ENCODE data around the gene ZFYVE21. TPM values are rescaled to one million over a fixed set of nuclear protein-coding genes. Genes with fewer than 3 reads are reported as not detected.

Gene ZFYVE21
- polyA plus RNA-seq, 2 of the 4 experiments (the other 2 are of a cell fraction): 28.7 to 33.0 TPM

GRCh38 chr14:103770500-103770899 is 54.9 kb downstream of the ZFYVE21 start:
- Histone ChIP-seq H3K4me1 (no peaks in the 10 kb centered on the region), H3K4me3 (no peak overlapping the region), H3K9me3 (no peaks in the 10 kb centered on the region), H3K4me2 (no peak overlapping the region), H3K27ac (no peak overlapping the region)
- 93% methylated on average over 2 of the region's 2 CpGs for WGBS (ENCODE audit: missing lambda C conversion rate)
- TF ChIP-seq EHMT2 (IDR thresholded peaks at IDR 0.05; ENCODE audit: low read depth) (no peak), CTCF (IDR thresholded peaks at IDR 0.05) (no peak), ESRRA (IDR thresholded peaks at IDR 0.05; ENCODE audit: borderline replicate concordance, low read length) (no peak), MAX (IDR thresholded peaks at IDR 0.05) (no peak), NPAS2 (CRISPR knock-in tag; IDR thresholded peaks at IDR 0.05; ENCODE audit: borderline replicate concordance) (no peak), POLR2A (IDR thresholded peaks at IDR 0.05; ENCODE audit: low read length) (no peak), HES2 (IDR thresholded peaks at IDR 0.05) (no peak), E2F6 (IDR thresholded peaks at IDR 0.05; ENCODE audit: borderline replicate concordance, low read depth) (no peak), HOXB13 (CRISPR knock-in tag; IDR thresholded peaks at IDR 0.05; ENCODE audit: low read depth) (no peak)
- DNase-seq (ENCODE audit: low read depth in 1 of 2, low spot score in 1 of 2): no peak
- ATAC-seq: no peak
- POLR2A ChIA-PET: no interaction called here
- FAIRE-seq: no peak
- CTCF ChIA-PET: interaction anchor here (1.0 kb wide), 1 partner anchor 36 kb away, joined by 3 read pairs; no protein-coding TSS in a partner anchor

GRCh38 chr14:103770902-103771301 is 55.3 kb downstream of the ZFYVE21 start:
- H3K4me3 ChIP-seq: no peak overlapping the region
- H3K9me3 ChIP-seq: no peaks in the 10 kb centered on the region
- H3K27ac ChIP-seq: no peak overlapping the region
- FAIRE-seq (no peak), ATAC-seq (0 out of 6 replicates have a peak, but pooled peaks of 1 of the 2 experiments have one; percentile 27), DNase-seq (ENCODE audit: low read depth in 1 of 2, low spot score in 1 of 2) (no peak)
- H3K4me1 ChIP-seq: no peaks in the 10 kb centered on the region
- H3K4me2 ChIP-seq: no peak overlapping the region
- ChIA-PET CTCF (interaction anchor here (1.0 to 1.1 kb wide), 2 partner anchors 36 to 68 kb away, joined by 3 read pairs; no protein-coding TSS in a partner anchor), POLR2A (no interaction called here)
- 79% methylated on average over 4 of the region's 4 CpGs for WGBS (ENCODE audit: missing lambda C conversion rate)
- TF ChIP-seq RAD21 (conservative IDR thresholded peaks at IDR 0.05 in 1 of 2, IDR thresholded peaks at IDR 0.05 in 1 of 2) (0 out of 5 replicates have a peak, but pooled peaks of 1 of the 2 experiments have one; percentile 12), NPAS2 (CRISPR knock-in tag; IDR thresholded peaks at IDR 0.05; ENCODE audit: borderline replicate concordance) (no peak)

- ChIA-PET POLR2A (no interaction called here), CTCF (no interaction called here)
- H3K4me2 ChIP-seq: no peak overlapping the region
- H3K27ac ChIP-seq: no peak overlapping the region
- H3K4me3 ChIP-seq: no peak overlapping the region
- DNase-seq (ENCODE audit: low read depth in 1 of 2, low spot score in 1 of 2): no peak
- TF ChIP-seq RCOR1 (IDR thresholded peaks at IDR 0.05; ENCODE audit: low read depth, low read length) (no peak), BCL3 (IDR thresholded peaks at IDR 0.05) (no peak), CTCF (IDR thresholded peaks at IDR 0.05) (no peak), ZNF302 (CRISPR knock-in tag; IDR thresholded peaks at IDR 0.05) (no peak), JUNB (IDR thresholded peaks at IDR 0.05) (no peak)
- no peaks in the 10 kb centered on the region for H3K9me3 ChIP-seq
- no peaks in the 10 kb centered on the region for H3K4me1 ChIP-seq
- 87% methylated on average over 1 of the region's 1 CpG for WGBS (ENCODE audit: missing lambda C conversion rate)
- no peak for FAIRE-seq
- ATAC-seq: no peak
These were observed 56.6 kb downstream of the ZFYVE21 start for GRCh38 chr14:103772078-103772712.

Data from A549 (cell line).